ENCODE results near the gene CKMT2.

CKMT2 gene

GRCh38 chr5:81249240-81249639 lies 16.1 kb downstream of the CKMT2 start:
- CTCF ChIA-PET, result interaction anchor here (0.6 kb wide), 2 partner anchors 954 to 960 kb away, joined by 3 read pairs; no protein-coding TSS in a partner anchor
- no peak for TF ChIP-seq CTCF (conservative IDR thresholded peaks at IDR 0.05; ENCODE audit: low read depth)
- no peak overlapping the region for H3K27ac ChIP-seq
- no peak for DNase-seq (ENCODE audit: low spot score)
- POLR2A ChIA-PET (ENCODE audit: low non-redundant PET), result no interaction called here

GRCh38 chr5:81250004-81250403 lies 16.9 kb downstream of the CKMT2 start:
- ChIA-PET CTCF (no interaction called here), POLR2A (ENCODE audit: low non-redundant PET) (no interaction called here)
- DNase-seq (ENCODE audit: low spot score), result no peak
- no peak overlapping the region for H3K27ac ChIP-seq
- TF ChIP-seq CTCF (conservative IDR thresholded peaks at IDR 0.05; ENCODE audit: low read depth), result no peak

GRCh38 chr5:81251922-81252321 lies 18.8 kb downstream of the CKMT2 start:
- ChIA-PET POLR2A (ENCODE audit: low non-redundant PET) (no interaction called here), CTCF (interaction anchor here (1.4 kb wide), 1 partner anchor 48 kb away, joined by 4 read pairs; no protein-coding TSS in a partner anchor)
- no peak for DNase-seq (ENCODE audit: low spot score)
- H3K27ac ChIP-seq, result no peak overlapping the region
- TF ChIP-seq CTCF (conservative IDR thresholded peaks at IDR 0.05; ENCODE audit: low read depth), result no peak

GRCh38 chr5:81252904-81253303 lies 19.8 kb downstream of the CKMT2 start:
- ChIA-PET CTCF (interaction anchor here (1.4 kb wide), 1 partner anchor 47 kb away, joined by 4 read pairs; no protein-coding TSS in a partner anchor), POLR2A (ENCODE audit: low non-redundant PET) (no interaction called here)
- DNase-seq (ENCODE audit: low spot score), result no peak
- H3K27ac ChIP-seq, result peak overlapping the region; percentile 77
- no peak for TF ChIP-seq CTCF (conservative IDR thresholded peaks at IDR 0.05; ENCODE audit: low read depth)

- peak overlapping the region; percentile 77 for H3K27ac ChIP-seq
- ChIA-PET CTCF (no interaction called here), POLR2A (ENCODE audit: low non-redundant PET) (interaction anchor here (0.7 kb wide), 1 partner anchor 9 kb away, joined by 3 read pairs; no protein-coding TSS in a partner anchor)
- TF ChIP-seq CTCF (conservative IDR thresholded peaks at IDR 0.05; ENCODE audit: low read depth), result no peak
- peak; percentile 44 for DNase-seq (ENCODE audit: low spot score)
These were observed 20.8 kb downstream of the CKMT2 start for GRCh38 chr5:81253875-81254274.

- no peak for TF ChIP-seq CTCF (conservative IDR thresholded peaks at IDR 0.05; ENCODE audit: low read depth)
- ChIA-PET POLR2A (ENCODE audit: low non-redundant PET) (interaction anchor here (0.6 kb wide), 1 partner anchor 18 kb away, joined by 3 read pairs; no protein-coding TSS in a partner anchor), CTCF (interaction anchor here (0.6 to 0.7 kb wide), 2 partner anchors 12 to 62 kb away, joined by 3 to 4 read pairs; no protein-coding TSS in a partner anchor)
- peak overlapping the region; percentile 47; the same call in 1 of the 2 replicates for H3K27ac ChIP-seq
- no peak for DNase-seq (ENCODE audit: low spot score)
These were observed 21.9 kb downstream of the CKMT2 start for GRCh38 chr5:81254886-81255559.

Data from RWPE1 (cell line).